GM19324 (cell line): ENCODE results near the gene LMO1.

Experiments used
- ATAC-seq: cut with Tn5 transposase; IDR thresholded peaks from one replicate; pipeline ENCODE4 v1.9.1; 2021; ENCODE audit warnings: mild to moderate bottlenecking, moderate library complexity; ENCODE audit not compliant: unreplicated experiment, low FRiP score

Gene LMO1

DNA sequence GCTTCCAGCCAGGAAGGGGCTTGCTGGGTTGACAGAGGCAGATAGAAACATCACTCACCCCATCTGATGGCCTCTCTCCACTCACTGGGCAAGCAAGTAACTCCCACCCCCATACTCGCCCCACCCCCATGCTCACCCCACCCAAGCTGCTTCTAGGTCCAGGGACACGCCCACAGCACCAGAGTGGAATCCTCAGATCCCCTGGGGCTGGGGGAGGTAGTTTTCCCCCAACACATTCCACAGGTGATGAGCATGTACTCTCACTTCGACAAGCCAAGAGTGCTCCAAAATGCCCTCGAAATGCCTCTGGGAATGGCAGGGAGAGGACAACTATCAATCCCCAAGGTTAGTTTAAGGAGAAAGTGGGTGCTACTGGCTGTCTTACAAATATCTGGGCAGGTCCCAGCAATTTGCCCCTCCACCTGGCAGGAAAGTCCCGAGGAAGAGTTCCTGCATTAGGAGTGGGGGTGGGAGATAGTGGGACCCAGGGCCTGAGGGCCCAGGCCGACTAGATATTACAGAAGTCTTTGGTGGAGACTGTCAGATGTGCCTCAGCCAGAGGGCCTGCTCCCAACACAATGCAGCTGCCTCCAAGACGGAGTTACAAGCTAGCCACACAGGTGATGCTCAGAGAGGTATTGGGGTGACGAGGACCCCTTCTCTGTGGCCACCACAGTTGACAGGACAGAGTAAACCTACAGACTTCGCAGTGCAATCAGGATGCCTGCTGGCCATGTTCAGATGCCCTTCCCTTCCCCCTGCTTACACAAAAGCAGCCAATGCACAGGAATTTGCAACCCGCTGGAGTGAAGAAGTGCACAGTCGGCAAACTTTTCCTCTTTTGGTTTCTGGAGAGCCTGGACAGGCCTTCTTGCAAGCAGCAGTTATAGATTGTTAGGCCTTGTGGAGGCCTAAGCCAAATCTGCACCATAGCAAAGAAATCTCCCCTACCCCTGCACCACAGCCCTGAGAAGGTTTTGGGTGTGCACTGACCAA, 2.9 kb upstream of the LMO1 start:
- no peak for ATAC-seq

DNA sequence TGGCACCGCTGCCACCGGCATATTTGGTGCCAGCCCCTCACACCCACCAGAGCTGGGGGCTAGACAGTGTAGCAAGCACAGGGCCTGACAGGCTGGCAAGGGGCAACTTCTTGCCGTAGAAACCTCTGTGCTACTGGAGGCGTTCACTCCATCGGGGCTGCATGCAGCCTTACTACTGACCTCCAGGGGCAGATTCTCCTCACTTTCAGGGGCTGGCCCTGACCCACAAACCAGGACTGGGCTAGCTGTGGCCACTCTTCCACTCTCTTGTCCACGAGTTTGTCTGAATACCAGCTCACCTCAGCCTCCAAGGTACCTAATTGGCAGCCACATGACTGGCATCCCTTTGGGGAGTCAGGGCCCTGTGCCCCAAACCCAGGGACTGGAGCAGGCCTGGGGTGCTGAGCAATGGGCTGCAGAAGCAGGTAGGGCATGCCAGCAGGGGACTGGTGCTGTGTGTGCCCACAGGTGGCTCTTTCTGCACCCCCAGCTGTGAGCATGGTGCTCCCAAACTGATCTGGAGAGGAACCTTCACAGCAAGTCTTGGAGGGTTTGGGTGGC, 2.1 kb upstream of the LMO1 start:
- ATAC-seq = no peak

DNA sequence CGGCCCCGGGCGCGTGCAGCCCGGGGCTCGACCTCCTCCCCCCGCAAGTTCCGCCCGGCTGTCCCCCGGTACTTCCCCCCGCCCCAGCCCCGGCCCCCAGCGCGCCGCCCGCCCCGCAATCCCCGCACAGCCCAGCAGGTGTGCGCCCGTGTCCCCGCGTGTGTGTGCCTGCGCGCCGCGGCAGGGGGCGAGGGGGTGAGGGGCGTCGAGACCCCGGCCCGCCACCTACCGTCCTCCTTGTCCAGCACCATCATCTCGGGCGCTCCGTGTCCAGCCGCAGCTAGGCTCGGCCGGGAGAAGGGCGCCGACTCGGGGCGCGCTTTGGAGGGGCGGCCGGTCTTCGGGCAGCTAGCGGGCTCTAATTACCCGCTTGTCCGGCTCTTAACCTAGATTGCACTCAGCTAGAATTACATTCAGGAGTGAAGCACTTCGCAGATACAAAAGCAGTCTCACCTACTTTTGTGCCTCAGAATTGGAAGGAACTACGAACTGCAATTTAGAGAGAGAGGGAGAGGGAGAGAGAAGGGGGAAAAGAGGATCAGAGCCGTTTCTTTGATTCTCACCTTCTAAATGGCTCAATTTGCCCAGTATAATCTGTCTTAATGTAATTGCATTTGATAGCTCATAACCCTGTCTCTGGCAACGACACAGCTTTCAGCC, 439 bp downstream of the LMO1 start:
- no peak for ATAC-seq

DNA sequence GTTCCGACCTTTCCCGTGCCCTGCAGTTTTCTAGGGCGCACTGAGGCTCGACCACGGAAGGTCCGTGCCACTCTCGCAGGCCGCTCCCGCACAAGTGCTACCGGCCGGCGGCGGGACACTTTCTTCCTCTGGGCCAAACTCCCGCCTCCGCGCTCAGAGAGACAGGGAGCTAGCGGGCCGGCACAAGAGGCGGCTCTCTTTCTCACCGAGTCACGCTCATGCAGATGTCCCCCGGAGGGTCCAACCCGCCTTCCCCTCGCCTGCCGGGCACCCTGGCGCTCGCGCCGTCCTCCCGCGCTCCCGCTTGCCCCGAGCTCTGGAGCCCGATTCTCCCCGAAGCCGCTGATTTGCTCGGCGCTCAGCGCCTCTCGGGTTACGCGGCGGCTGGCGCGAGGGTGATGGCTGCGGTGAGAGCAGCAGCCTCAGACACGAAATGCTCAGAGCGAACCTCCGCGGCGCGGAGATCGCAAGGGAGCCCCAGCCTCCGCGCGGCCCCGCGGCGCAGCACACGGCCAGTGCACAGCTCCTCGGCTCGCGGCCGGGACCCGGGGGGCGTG, 1.0 kb downstream of the LMO1 start:
- no peak for ATAC-seq

DNA sequence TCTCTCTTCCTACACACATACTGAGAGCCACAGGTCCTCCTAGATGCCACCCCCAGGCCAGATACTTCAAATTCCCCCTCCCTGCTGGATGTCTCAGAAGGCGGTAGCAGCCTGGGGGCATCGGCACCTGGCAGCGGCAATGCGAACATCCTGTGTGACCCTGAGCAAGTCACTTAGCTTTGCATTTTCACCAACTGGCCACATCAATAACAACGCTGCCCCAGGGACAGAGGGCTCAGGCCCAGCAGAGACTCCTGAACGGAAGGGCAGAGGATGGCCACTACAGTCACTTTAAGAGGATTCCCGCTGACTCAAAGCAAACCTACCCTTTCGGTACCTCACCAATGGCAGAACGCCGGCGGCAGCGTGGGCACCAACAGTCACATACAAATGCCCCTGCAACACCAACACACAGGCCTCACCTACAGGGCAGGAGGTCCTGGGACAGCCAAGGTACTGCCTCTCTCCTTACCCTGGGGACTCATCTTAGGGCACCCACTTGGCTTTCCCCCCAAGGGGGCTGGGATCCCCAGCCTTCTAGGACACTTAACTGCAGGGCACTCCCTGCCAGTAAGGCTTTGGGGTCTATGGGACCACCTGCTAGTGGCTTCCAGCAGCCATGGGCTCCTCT, 1.6 kb downstream of the LMO1 start:
- ATAC-seq = no peak

DNA sequence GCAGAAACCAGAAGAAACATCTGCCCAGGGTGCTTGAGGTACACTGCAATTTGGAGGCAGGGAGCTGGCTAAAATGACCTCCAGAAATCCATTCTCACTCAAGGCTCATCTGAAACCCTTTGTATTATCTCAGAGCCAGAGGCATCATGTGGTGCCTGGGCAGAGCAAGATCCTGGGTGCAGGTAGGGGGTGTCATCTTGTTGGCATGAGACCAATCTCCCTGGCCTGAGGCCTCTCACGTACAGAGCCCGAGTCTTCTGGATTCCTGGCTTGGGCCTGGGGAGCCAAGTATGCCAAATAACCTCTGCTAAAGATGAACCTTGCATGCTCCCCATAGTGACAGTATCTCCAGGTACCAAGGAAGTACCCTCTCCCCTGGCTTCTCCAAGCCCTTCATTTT, 2.4 kb downstream of the LMO1 start:
- ATAC-seq = no peak

DNA sequence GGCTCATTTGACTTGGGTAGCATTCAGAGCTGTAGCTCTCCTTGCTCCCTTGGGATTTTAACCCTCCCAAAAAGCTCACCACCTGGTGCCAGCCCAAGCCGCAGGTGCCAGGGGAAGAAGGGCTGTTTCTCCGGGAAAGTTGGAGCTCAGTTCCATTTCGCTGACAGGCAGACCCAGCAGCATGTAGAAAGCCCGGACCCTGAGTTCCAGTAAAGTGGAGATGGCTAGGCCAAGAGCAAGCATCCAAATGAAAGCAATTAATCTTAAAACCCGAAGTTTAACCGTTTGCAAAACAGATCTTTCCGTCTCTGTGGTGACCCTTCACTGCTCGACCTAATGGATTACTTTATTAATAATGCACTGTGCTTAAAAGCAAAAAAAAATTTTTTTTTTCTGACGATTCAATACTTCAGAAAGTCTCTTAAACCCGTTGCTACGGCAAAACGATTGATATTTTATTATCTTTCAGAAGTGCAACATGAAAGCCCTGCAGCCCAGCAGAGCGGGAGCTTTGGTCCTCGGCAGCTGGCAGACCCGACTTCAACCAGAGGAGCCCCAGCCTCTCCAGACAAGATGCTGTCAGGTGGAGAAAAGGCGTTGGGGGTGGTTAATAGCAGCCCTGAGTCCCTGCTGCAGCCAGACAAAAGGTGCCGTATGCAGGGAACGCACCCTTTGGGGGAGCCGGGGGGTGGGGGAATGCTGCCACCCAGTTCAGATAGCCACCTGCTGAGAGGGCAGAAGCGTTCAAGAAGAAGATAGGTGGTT, 3.3 kb downstream of the LMO1 start:
- no peak for ATAC-seq

DNA sequence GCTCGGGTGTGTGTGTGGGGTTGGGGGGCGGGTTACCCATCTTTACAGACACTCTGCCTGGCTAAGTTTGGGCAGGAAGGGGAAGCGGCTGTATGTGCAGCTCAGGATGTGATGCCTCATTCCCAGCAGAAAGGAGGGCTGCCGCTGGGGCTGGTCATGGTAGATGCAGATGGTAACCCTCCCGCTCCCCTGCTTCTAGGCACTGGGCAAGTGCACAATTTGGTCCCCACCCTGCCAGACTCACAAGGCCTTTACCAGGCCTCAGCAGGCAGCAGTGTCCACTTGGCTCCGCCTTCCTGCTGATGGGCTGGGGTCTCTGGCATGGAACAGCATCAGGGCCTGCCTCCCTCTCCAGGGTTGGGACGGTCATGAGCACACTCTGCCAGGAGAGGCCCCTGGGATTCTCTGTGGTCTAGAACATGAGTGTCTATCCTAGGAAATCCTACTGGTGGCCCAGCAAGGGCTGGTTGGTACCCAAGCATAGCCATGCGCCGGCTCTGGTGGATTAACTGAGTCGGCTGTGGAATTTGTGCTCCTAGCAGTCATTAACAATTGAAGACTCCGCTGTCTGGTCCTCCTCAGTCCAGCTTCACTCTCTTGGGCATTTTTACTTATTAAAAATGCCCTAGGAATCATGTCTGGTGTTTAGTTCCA, 4.2 kb downstream of the LMO1 start:
- ATAC-seq = no peak

DNA sequence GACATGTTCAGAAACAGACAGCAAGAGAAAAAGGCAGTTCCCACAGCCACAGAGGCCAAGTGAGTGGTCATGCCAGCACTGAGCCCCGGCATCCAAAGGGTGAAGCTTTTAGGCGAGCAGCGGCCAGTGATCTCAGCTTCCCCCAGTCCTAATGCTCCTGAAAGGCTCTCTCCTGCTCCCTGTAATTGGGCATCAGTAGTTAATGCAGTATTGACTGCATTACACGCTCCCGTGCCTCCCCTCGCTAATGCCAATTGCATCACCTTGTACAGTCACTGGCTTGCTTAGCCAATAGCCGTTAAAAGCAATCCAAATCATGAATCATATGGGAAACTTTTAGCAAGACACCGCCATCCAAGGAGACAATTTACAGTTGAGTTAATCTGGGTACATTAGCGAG, 4.9 kb downstream of the LMO1 start:
- ATAC-seq = no peak

DNA sequence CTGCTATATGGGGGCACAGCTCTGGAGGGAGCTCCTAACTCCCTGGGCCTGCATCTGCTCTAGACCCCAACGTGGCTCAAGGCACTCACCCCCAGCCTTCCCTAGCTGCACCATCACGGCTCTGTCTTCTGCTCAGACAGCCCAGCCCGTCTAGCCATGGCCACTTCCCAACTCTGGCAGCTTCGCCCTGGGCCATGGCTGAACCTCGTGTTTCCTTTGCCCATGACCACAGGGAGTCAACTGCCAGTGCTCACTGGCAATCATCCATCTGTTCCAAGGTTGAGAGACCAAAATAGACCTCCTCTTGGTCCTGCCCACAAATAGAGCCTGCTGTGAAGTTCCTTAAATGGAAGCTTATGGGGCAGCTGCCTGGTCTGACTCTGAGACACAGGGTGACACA, 5.4 kb downstream of the LMO1 start:
- no peak for ATAC-seq

DNA sequence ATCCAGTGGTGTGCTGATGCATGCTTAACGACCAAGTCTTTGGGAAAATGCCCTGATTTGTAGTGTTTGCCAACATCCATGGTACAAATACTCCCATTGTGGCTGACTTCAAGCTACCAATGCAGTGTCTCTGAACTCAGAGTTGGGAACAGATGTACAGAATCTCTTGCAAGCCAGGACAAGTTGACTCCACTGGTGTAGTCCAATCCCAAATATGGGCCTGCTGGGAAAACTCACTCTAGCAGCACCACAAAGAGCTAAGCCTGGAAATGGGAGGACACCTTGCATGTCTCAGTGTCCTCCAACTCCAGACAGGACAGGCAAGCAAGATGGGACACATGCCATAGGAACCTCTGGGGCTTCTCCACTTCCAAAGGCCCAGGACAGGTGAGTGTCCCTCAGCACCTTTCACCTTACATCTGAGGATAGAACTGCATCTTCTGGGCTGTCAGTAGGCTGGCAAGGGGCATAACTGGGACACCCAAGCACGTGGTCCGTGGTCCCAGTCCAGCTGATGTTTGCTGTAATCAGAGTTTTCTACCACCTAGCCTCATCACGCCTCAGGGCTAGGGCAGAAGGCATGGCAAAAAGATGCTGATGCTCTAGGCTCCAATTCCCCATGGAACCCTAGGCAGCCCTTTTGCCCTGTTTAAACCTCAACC, 6.5 kb downstream of the LMO1 start:
- ATAC-seq = no peak

DNA sequence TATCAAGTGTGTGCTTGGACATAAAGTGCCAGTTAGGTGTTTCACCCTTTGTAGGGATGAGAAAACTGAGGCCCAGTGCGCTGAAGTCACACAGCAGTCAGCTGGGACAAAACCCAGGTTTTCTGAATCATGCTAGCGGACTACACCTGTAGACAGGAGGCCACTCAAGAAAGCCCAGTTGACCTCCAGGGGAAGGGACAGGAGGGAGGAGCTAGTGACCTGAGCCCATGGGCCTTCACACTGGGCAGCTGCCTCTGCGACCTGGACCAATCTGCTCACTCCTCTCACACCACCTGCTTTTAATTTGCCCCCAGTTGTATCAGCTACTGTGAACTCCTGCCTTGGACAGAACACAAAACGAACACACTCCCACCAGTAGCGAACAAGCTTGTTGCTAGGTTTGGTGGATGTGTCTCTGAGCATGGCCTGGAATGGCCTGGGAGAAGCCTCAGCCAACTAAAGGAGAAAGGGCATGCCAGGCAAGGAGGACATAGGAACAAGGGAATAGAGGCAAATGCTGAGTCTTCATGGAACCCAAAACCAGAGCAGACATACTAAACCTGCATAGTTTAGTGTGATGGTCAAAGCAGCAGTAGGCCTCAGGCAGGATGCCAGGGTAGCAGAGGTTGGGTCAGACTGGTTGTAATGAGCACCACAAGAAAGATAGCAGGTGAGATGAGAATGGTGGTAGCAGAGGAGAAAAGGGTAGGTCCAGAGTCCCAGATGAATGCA, 7.2 kb downstream of the LMO1 start:
- no peak for ATAC-seq

DNA sequence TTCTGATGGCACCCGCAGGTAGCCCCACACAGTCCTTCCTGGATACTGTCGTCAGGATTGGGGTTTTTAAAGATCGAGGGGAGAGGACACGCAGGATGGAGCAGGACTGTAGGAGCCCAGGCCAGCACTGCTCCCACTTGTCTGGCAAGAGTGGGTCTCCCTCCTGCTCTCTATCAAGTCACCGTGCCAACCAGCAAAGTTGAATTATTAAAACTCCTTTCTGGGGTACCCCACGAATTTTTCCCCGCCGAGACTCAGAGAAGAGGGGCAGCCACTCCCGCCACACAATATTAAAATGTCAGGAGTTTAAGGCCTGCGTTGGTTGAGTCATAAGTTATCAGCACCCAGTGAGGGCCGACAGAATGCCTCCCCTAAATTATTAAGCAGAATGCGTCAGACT, 10.1 kb downstream of the LMO1 start:
- ATAC-seq = no peak

DNA sequence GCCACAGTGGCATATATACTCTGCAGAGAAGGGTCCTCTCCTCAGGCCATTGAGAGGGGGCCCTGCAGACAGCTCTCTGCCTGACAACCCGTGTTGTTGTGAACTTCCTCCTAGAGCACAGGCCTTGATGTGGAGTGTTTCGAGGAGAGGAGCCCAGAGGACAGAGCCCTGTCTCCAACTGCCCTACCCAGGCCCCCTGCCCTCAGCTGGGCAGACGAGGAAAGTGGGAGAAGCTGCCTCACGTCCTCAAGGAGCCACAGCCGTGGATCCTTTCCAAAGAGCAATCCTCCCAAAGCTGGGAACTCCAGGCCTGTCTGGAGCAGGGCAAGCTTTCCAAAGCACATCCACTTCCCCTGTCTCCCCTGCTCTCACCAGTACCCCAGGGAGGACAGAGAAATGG, 10.7 kb downstream of the LMO1 start:
- ATAC-seq = no peak

DNA sequence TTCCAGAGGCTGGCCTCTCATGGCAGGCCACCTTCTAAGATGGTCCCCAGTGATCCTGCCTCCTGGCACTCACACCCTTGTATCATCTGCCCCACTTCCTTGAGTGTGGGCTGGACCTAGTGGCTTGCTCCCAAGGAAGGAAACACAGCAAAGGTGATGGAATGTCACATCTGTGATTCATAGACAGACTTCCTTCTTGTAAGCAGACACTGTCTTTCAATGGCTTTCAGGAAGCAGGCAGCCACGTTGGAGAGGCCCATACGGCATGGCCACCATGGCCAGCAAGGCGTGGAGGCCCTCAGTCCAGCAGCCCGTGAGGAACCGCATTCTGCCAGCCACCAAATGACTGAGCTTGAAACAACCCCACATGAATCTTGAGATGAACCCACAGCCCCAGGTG, 11.3 kb downstream of the LMO1 start:
- no peak for ATAC-seq

DNA sequence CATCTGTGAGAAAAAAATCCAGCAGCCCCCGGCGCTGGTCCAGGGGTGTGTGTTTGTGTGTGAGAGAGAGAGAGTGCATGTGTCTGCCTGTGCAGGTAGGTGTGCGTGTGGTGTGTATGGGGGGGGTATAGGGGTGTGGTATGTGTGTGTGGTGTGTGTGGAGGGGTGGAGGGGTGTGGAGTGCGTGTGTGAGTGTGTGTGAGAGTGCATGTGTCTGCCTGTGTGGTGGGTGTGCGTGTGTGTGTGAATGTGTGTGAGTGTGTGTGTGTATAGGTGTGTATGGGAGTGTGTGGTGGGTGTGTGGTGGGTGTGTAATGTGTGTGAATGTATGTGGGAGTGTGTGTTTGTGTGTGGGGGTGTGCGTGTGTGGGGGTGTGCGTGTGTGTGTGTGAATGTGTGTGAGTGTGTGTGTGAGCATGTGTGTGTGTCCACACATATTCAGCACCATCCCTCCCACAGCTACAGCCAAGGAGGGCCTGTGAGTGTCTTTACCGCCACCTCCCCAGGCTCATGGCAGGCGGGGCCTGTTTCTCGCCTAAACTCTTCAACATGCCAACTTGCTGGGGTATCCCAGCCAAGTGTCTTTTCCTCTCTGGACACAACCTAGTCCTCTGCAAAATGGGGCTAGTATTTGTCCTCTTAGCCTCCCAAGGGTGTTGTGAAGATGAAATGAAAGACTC, 11.9 kb downstream of the LMO1 start:
- no peak for ATAC-seq

DNA sequence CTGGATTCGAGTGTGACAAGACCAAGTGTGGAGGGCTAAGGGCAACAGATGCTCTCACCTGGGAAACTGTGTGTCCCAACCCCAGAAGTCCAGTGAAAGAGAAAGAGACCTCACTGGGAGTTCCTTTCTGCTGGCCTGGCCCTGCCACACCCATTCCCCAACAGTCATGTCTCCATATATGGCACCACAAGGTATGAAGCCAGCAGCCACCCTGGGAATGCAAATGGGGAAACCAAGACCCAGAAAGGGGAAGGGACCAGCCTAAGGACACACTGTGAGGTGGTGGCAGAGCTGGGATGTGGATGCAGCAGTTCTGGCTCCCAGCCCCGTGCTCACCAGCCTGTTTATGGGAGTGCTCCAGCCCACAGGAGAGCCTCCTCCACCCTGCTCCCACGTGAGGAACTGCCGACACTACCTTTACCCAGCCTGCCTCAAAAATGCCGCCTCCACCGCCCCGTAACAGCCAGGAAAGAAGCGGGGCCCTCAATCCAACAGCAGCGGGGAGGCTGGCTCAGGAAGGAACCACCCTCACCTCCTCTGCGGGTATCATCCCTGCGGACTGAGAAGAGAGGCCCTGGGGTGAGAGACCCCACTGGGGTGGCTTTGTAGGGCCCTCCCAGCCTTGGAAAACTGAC, 12.6 kb downstream of the LMO1 start:
- no peak for ATAC-seq
